K562 (cell line): ENCODE data around the gene GANAB. TPM values are rescaled to one million over a fixed set of nuclear protein-coding genes. Genes with fewer than 3 reads are reported as not detected.

Source experiments
- ATAC-seq: fragments of 200-7000 bp; cut with Tn5 transposase; 3 replicates; pipeline ENCODE4 v1.9.1; 2020; ENCODE audit warnings: moderate library complexity
- BruUV-seq: library from RNA; stranded (reverse); fragments of 400-500 nt; replicated peaks from 2 replicates; lab custom pipeline; 2021; lab: Mats Ljungman, UMichigan
- CTCF ChIA-PET: fragments of 300-600 bp; formaldehyde crosslinking; extraction: SDS; loops from one replicate; lab custom pipeline; 2021; ENCODE audit warnings: low intra/inter-chr PET ratio; lab: Yijun Ruan, JAX
- POLR2A ChIA-PET: fragments of 300-600, 350-650 bp; sonication (Branson Sonifier 250); formaldehyde crosslinking; extraction: SDS; loops from one replicate; lab custom pipeline; 2021; ENCODE audit warnings: antibody characterized with exemption, inconsistent platforms; lab: Yijun Ruan, JAX
- DNase-seq, 4 experiments: peaks; one replicate each; pipeline versions ENCODE4 v3.0.0 to v3.0.0-alpha.2; 2011 to 2018; ENCODE audit warnings: low spot score in 3 of 4, mixed read lengths in 3 of 4; ENCODE audit errors: extremely low read depth in 1 of 4
- FAIRE-seq: peaks from 2 replicates; lab custom pipeline; 2011; peaks lifted over from hg19 to GRCh38; lab: Jason Lieb, UNC
- H2AFZ ChIP-seq: 2 replicates; pipeline ENCODE4 v1.6.0; 2011; ENCODE audit warnings: low read depth, low read length, control low read depth, inconsistent platforms
- H3K27ac ChIP-seq: fragments of 200-600 bp; 3 replicates; pipeline ENCODE4 v1.8.0; 2011; ENCODE audit warnings: low read depth, mild to moderate bottlenecking, control low read depth, inconsistent platforms, low read length, moderate library complexity, mixed read lengths; ENCODE audit errors: extremely low read depth
- H3K27me3 ChIP-seq, 2 experiments: fragments of 300-600 bp in 1 of 2; 2 replicates in 1 of 2; 3 replicates in 1 of 2; pipeline versions ENCODE4 v1.6.0 to v1.8.0; 2011; ENCODE audit warnings: inconsistent platforms in 2 of 2, low read length in 2 of 2, mild to moderate bottlenecking in 1 of 2, mixed read lengths in 1 of 2, moderate library complexity in 1 of 2; ENCODE audit not compliant: control insufficient read depth in 2 of 2, insufficient read depth in 2 of 2
- H3K36me3 ChIP-seq: fragments of 300-600 bp; 3 replicates; pipeline ENCODE4 v1.8.0; 2011; ENCODE audit warnings: mild to moderate bottlenecking, low read length, inconsistent platforms; ENCODE audit not compliant: control insufficient read depth, insufficient read depth
- H3K4me1 ChIP-seq, 2 experiments: fragments of 200-600 bp in 1 of 2; replicated peaks in 1 of 2; 2 replicates in 1 of 2; 3 replicates in 1 of 2; pipeline versions ENCODE4 v1.5.1 to v1.8.0; 2011; ENCODE audit warnings: inconsistent platforms in 2 of 2, low read length in 2 of 2, mild to moderate bottlenecking in 1 of 2, mixed read lengths in 1 of 2, moderate library complexity in 1 of 2; ENCODE audit not compliant: control insufficient read depth in 2 of 2, insufficient read depth in 2 of 2
- H3K4me2 ChIP-seq: 2 replicates; pipeline ENCODE4 v1.6.1; 2011; ENCODE audit warnings: low read length, control low read depth, inconsistent platforms, mixed read lengths; ENCODE audit not compliant: insufficient read depth
- H3K4me3 ChIP-seq: fragments of 200-600 bp; sonication (generic), shearing (Covaris generic); 2 replicates; pipeline ENCODE4 v1.5.1; 2016; ENCODE audit warnings: control low read depth, inconsistent platforms
- H3K79me2 ChIP-seq: fragments of 200-600 bp; 3 replicates; pipeline ENCODE4 v1.8.0; 2011; ENCODE audit warnings: low read length, inconsistent platforms; ENCODE audit not compliant: control insufficient read depth, insufficient read depth
- H3K9ac ChIP-seq, 2 experiments: 2 replicates each; pipeline versions ENCODE4 v1.6.0 to v1.6.1; 2011; ENCODE audit warnings: low read depth in 2 of 2, low read length in 2 of 2, control low read depth in 1 of 2, inconsistent platforms in 1 of 2, mild to moderate bottlenecking in 1 of 2, mixed read lengths in 1 of 2; ENCODE audit not compliant: insufficient read depth in 1 of 2
- H3K9me1 ChIP-seq: one replicate; pipeline ENCODE4 v1.6.0; 2011; ENCODE audit warnings: inconsistent platforms, mild to moderate bottlenecking, low read length, moderate library complexity; ENCODE audit not compliant: control insufficient read depth, insufficient read depth
- H3K9me3 ChIP-seq: replicated peaks from 2 replicates; pipeline ENCODE4 v1.5.1; 2011; ENCODE audit warnings: low read depth, low read length, inconsistent platforms; ENCODE audit not compliant: control insufficient read depth, insufficient read depth
- H4K20me1 ChIP-seq: replicated peaks from 2 replicates; pipeline ENCODE4 v1.6.1; 2011; ENCODE audit warnings: low read length, inconsistent platforms, mixed read lengths; ENCODE audit not compliant: control insufficient read depth, insufficient read depth
- CBX3 ChIP-seq, 2 experiments: IDR thresholded peaks; 1 replicate in 1 of 2; 2 replicates in 1 of 2; pipeline ENCODE4 v1.6.1; 2012; ENCODE audit warnings: inconsistent platforms in 2 of 2, low read length in 2 of 2, borderline replicate concordance in 1 of 2, control low read depth in 1 of 2
- CLOCK ChIP-seq: fragments of 250-450 bp; sonication (Bioruptor Pico); IDR thresholded peaks from 2 replicates; pipeline ENCODE4 v1.4.0; 2020; ENCODE audit warnings: mild to moderate bottlenecking, moderate library complexity, borderline replicate concordance
- E2F3 ChIP-seq: fragments of 250-450 bp; sonication (Bioruptor Pico); IDR thresholded peaks from 2 replicates; pipeline ENCODE4 v1.4.0; 2020; ENCODE audit warnings: mild to moderate bottlenecking
- EGR1 ChIP-seq: fragments of 450-650 bp; conservative IDR thresholded peaks from 2 replicates; pipeline ENCODE4 v1.6.1; 2017; ENCODE audit warnings: mild to moderate bottlenecking
- HMGN3 ChIP-seq: IDR thresholded peaks from 2 replicates; pipeline ENCODE4 v1.6.1; 2011; ENCODE audit warnings: borderline replicate concordance, low read depth, mild to moderate bottlenecking, mixed read lengths, low read length; ENCODE audit not compliant: insufficient read length; ENCODE audit errors: extremely low read depth
- NCOR1 ChIP-seq: fragments of 450-650 bp; IDR thresholded peaks from 2 replicates; pipeline ENCODE4 v1.6.1; 2016; ENCODE audit warnings: mild to moderate bottlenecking, moderate library complexity
- NFE2 ChIP-seq: IDR thresholded peaks from 2 replicates; pipeline ENCODE4 v1.6.1; 2014; ENCODE audit warnings: antibody characterized with exemption, low read depth
- PHF8 ChIP-seq: fragments of 200-600 bp; sonication (generic); IDR thresholded peaks from 2 replicates; pipeline ENCODE4 v1.6.1; 2012; ENCODE audit warnings: mixed run types, mild to moderate bottlenecking, inconsistent platforms, low read length, moderate library complexity, borderline replicate concordance
- RUNX1 ChIP-seq: sonication (generic); IDR thresholded peaks from 2 replicates; pipeline ENCODE4 v1.6.1; 2016; ENCODE audit warnings: antibody characterized with exemption, low read depth
- SUPT5H ChIP-seq: fragments of 450-650 bp; IDR thresholded peaks from 2 replicates; pipeline ENCODE4 v1.6.1; 2016
- TCF3 ChIP-seq: sonication (generic); formaldehyde crosslinking; IDR thresholded peaks from 2 replicates; pipeline ENCODE4 v1.4.0; 2020; ENCODE audit warnings: mild to moderate bottlenecking, missing genetic modification reagents
- YY1 ChIP-seq, 3 experiments: IDR thresholded peaks; 2 replicates each; pipeline ENCODE4 v1.6.1; 2011; ENCODE audit warnings: low read length in 2 of 3, mild to moderate bottlenecking in 2 of 3, moderate library complexity in 2 of 3, borderline replicate concordance in 1 of 3, control low read depth in 1 of 3, low read depth in 1 of 3; ENCODE audit not compliant: insufficient read depth in 3 of 3, insufficient replicate concordance in 2 of 3, control insufficient read depth in 1 of 3, insufficient read length in 1 of 3; ENCODE audit errors: extremely low read depth in 1 of 3
- ZC3H4 ChIP-seq: sonication (generic); formaldehyde crosslinking; IDR thresholded peaks from 2 replicates; pipeline ENCODE4 v1.9.0; 2021; ENCODE audit warnings: missing genetic modification reagents, borderline replicate concordance
- ZNF175 ChIP-seq: fragments of 200-800 bp; sonication (Bioruptor generic); IDR thresholded peaks from 2 replicates; pipeline ENCODE4 v1.6.1; 2016; ENCODE audit warnings: low read depth, mild to moderate bottlenecking, missing genetic modification characterization, missing compliant biosample characterization
- ZNF699 ChIP-seq: fragments of 250-450 bp; sonication (Bioruptor Pico); IDR thresholded peaks from 2 replicates; pipeline ENCODE4 v1.8.0; 2021; ENCODE audit warnings: mild to moderate bottlenecking, moderate library complexity; ENCODE audit not compliant: insufficient replicate concordance
- WGBS: fragments of 100-300 bp; shearing (Covaris generic); methylation state at CpG from one replicate; pipeline ENCODE4 v1.1.6; 2016; ENCODE audit warnings: low coverage, mixed read lengths; ENCODE audit not compliant: insufficient coverage; ENCODE audit errors: missing lambda C conversion rate; 5-methylcytosine and 5-hydroxymethylcytosine counted together
- in situ Hi-C: fragments of 300-500 bp; cut with MboI; formaldehyde crosslinking; loops from 4 replicates; pipeline ENCODE4 v1.15.0; 2018; ENCODE audit warnings: inconsistent platforms, mixed read lengths
- intact Hi-C: fragments of 100-400 bp; cut with micrococcal nuclease; formaldehyde crosslinking; loops from 2 replicates; pipeline ENCODE4 v1.14.2; 2022
- polyA plus RNA-seq, 8 experiments: library from polyadenylated mRNA; depleted of rRNA in 4 of 8; stranded (reverse) in 5 of 8; unstranded in 3 of 8; fragments of >200 nt; fragmentation: Nextera tagmentation in 2 of 8; fragmentation: Illumina TruSeq in 1 of 8; extraction: Ambion mirVana in 2 of 8; extraction: Trizol in 1 of 8; gene quantifications; 2 replicates each; pipeline versions ENCODE4 v1.2.1 to v1.2.3, GENCODE V29; 2011 to 2014; ENCODE audit warnings: inconsistent platforms in 1 of 8, missing spikeins in 1 of 8
- total RNA-seq, 7 experiments: library from RNA; depleted of rRNA in 6 of 7; stranded (reverse); fragments of >200 nt in 6 of 7; fragmentation: Illumina TruSeq in 2 of 7; extraction: Trizol in 2 of 7; gene quantifications; 2 replicates each; pipeline versions ENCODE4 v1.2.1 to v1.2.3, GENCODE V29; 2011 to 2021; ENCODE audit warnings: low replicate concordance in 1 of 7
- TF ChIP-seq, protein P1 (sequence below): sonication (generic); formaldehyde crosslinking; IDR thresholded peaks from 2 replicates; pipeline ENCODE4 v1.8.0; 2022; ENCODE audit warnings: mild to moderate bottlenecking, low read depth, missing genetic modification reagents

Gene GANAB
- total and polyA plus RNA-seq, 9 of the 15 experiments (the other 6 are each of a cell fraction or from before 2014, with no cell fraction given) = 6.5 to 284 (median 161) TPM

DNA sequence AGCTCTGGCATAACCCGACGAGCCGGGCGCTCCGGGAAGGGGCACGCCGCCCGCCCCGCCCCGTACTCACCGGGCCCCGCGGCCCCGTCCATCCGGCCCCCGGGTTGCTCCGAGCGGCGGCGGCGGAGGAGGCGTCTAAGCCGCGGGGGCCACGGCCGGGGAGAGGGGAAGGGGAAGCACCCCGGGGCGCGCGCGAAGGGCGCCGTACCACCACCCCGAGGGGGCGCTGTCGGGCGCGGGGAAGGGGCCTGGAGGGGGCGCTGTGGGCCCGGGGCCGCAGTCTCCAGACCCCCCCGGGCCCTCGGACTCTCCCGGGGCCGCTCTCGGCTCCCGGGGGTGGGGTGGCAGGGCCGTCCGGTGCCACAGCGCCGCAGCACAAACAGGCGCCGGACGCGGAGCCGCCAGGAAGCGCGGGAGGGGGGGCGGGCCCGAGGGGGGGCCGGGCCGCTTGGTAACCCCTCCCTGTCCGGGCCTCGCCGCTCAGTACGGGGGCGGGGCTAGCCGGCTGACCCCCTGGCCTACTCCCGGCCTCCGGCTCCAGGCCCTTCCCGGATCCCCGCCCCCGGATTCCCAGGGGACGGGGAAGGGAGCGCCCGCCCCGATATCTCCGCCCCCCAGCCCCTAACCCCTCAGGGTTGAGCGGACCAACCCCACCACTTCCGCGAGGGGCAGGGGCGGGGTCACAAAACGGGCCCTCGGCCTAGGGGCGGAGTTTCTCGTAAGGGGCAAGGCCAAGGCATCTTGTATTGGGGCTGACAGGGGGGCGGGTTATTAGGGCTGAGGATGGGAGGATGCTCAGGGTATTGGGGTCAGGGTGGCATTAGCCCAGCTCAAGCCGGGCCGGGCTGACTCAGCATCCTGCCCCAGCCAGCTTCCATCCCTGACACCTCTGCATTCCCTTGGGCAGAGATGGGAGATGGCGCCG lies 33.8 kb downstream of the GANAB start, which contains the start of the genes EML3 and ROM1:
EML3 (minus strand) TSS at position 410 of the 925 bp plus-strand sequence; CDS start at position 92, 318 bp downstream.
ROM1 (plus strand) TSS at position 892 of the 925 bp plus-strand sequence; CDS start at position 917, 25 bp downstream.
- Histone ChIP-seq H3K9me3 (no peaks in the 10 kb centered on the region), H2AFZ (peak within 1 kb of the TSS; percentile 87), H3K4me3 (peak within 1 kb of the TSS; percentile 75), H3K9ac (peak within 1 kb of the TSS; percentile 93), H3K79me2 (peaks cover 24% of the 10 kb centered on the region), H3K27me3 (no peaks in the 10 kb centered on the region), H3K4me1 (peaks cover 29 to 65% of the 10 kb centered on the region in 2 experiments), H4K20me1 (0 out of 2 replicates have a peak, but pooled peaks cover 5% of the 10 kb centered on the region), H3K36me3 (peaks cover 59% of the 10 kb centered on the region), H3K9me1 (peaks cover 2% of the 10 kb centered on the region), H3K27ac (peak within 1 kb of the TSS; percentile 90), H3K4me2 (peak within 1 kb of the TSS; percentile 96)
- WGBS = 12% methylated on average over 18 of the region's 91 CpGs
- FAIRE-seq (peak; percentile 79), ATAC-seq (peak; percentile 83), DNase-seq (peak; percentile 91 to 95 (median 92))
- ChIA-PET CTCF (interaction anchor here (0.6 to 2.6 kb wide), 9 partner anchors 9 to 218 kb away, joined by 3 to 17 read pairs (median 3); partner anchors contain the start of genes B3GAT3 and GANAB), POLR2A (interaction anchor here (0.9 to 1.9 kb wide), 9 partner anchors 8 to 188 kb away, joined by 3 to 7 read pairs (median 4); partner anchors contain the start of genes B3GAT3, C11orf98, CSKMT and MTA2)
- BruUV-seq = no TSS peak
- intact Hi-C loops (loop anchor here (2.0 to 5.0 kb wide), 2 partner anchors 34 to 80 kb away; partner anchors contain the start of gene GANAB), in situ Hi-C loops (no loop called here)
- TF ChIP-seq E2F3 (0 out of 2 replicates have a peak, but pooled peaks have one; percentile 26), EGR1 (peak; percentile 71), TCF3 (no peak), NFE2 (no peak), CBX3 (IDR thresholded peaks at IDR 0.05; ENCODE audit: borderline replicate concordance in 1 of 2, low read length in 2 of 2) (0 out of 3 replicates have a peak, but pooled peaks of 1 of the 2 experiments have one; percentile 15), RUNX1 (0 out of 2 replicates have a peak, but pooled peaks have one; percentile 71), ZNF699 (CRISPR knock-in tag) (no peak), YY1 (IDR thresholded peaks at IDR 0.05; ENCODE audit: borderline replicate concordance in 1 of 3, control insufficient read depth in 1 of 3, extremely low read depth in 1 of 3, insufficient read depth in 3 of 3, insufficient read length in 1 of 3, insufficient replicate concordance in 2 of 3, low read depth in 1 of 3, low read length in 2 of 3) (peak in 2 of 3 experiments; percentile 65 to 80), ZC3H4 (CRISPR knock-in tag) (no peak), SUPT5H (0 out of 2 replicates have a peak, but pooled peaks have one; percentile 25), PHF8 (peak; percentile 36), NCOR1 (peak; percentile 54), CLOCK (CRISPR knock-in tag) (no peak), HMGN3 (peak; percentile 76), ZNF175 (peak; percentile 59; the same call in 1 of the 2 replicates)
- TF ChIP-seq, protein P1, sequence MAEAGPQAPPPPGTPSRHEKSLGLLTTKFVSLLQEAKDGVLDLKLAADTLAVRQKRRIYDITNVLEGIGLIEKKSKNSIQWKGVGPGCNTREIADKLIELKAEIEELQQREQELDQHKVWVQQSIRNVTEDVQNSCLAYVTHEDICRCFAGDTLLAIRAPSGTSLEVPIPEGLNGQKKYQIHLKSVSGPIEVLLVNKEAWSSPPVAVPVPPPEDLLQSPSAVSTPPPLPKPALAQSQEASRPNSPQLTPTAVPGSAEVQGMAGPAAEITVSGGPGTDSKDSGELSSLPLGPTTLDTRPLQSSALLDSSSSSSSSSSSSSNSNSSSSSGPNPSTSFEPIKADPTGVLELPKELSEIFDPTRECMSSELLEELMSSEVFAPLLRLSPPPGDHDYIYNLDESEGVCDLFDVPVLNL (CRISPR knock-in tag) = no peak
